ENCODE results near the gene KRTAP10-1.

KRTAP10-1 gene

DNA sequence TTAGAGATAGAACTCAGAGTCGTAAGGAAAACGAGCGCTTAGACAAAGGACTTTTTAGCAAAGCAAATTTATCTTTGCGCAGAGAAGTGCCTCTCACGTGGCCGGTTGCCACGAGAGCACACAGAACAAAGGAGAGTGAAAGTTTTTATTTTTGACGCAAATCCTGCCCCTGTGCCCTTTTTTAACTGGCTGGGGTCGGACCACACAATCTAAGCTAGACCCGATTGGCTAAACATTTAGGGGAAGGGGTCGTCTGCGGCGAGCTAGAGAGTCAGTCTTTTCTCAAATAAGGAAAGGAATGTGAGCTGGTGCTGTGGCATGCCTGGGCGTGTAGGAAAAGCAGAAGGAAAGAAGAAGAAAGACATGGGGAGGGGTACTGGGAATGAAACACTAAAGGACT lies 8.9 kb upstream of the KRTAP10-1 start:
- no peak for DNase-seq (ENCODE audit: low read depth, low spot score)

DNA sequence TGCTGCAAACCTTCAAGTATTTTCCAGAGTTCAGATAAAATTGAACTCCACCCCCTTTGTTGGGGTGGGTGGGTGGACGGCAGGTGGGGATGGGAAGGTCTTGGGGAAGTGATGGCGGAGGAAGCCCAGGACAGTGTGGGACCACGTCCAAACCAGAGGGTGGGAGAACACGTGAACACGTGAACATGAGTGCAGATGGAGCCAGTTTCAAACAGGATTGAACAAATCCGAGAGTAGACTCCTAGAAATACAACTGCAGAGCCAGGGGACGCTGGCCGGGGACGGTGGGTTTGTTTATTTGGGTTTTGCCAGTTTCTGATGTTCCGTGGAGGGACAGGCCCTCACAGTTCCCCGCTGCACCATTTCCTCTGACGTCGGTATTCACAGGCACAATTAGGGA lies 8.4 kb upstream of the KRTAP10-1 start:
- DNase-seq (ENCODE audit: low read depth, low spot score): no peak

GRCh38 chr21:44547656-44548331 lies 7.8 kb upstream of the KRTAP10-1 start:
- DNase-seq (ENCODE audit: low read depth, low spot score): no peak

GRCh38 chr21:44544566-44544965 lies 4.6 kb upstream of the KRTAP10-1 start:
- no peak for DNase-seq (ENCODE audit: low read depth, low spot score)

- no peak for DNase-seq (ENCODE audit: low read depth, low spot score)
Measured at GRCh38 chr21:44542716-44543115, 2.7 kb upstream of the KRTAP10-1 start.

GRCh38 chr21:44540741-44541288 lies 820 bp upstream of the KRTAP10-1 start:
- DNase-seq (ENCODE audit: low read depth, low spot score): no peak

DNA sequence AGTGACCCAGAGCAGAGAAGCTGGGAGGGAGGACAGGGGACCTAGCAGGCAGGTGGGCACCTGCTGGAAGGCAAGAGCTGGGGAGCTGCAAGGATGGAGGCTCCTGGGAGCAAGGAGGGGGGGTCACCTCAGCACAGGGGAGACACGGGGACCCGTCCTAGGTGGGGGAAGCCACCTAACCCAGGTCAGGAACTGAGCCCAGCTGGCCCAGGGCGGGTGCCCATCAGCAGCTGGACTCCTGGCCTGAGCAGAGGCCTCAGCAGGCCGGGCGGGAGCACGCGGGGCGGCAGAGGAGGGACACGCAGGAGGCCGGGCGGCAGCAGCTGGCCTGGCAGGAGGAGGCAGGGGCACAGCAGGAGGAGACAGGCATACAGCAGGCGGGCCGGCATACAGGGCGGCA lies 949 bp downstream of the KRTAP10-1 start:
- no peak for DNase-seq (ENCODE audit: low read depth, low spot score)

- no peak for DNase-seq (ENCODE audit: low read depth, low spot score)
Measured at GRCh38 chr21:44537930-44538911, 1.8 kb downstream of the KRTAP10-1 start.

DNA sequence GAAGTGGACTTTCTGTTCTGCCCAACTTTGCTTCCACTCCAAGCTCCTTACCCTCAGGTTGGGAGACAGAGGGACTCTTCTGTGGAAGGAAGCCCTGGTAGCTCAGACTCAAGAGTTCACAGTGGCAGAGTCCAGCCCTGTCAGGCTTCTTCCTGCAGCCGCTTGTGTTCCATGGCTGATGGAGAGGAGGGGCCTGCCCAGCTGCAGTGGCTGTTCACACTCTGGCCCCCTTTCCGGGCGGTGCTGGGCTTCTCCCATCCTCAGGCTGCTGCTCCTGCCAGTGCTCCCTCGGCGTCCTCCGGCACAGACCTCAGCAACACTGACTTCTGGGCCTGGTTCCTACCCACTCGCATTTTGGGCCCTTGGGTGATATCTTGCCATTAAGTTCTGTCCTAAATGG lies 4.0 kb downstream of the KRTAP10-1 start:
- no peak for DNase-seq (ENCODE audit: low read depth, low spot score)

GRCh38 chr21:44534688-44535087 lies 5.3 kb downstream of the KRTAP10-1 start:
- no peak for DNase-seq (ENCODE audit: low read depth, low spot score)

DNA sequence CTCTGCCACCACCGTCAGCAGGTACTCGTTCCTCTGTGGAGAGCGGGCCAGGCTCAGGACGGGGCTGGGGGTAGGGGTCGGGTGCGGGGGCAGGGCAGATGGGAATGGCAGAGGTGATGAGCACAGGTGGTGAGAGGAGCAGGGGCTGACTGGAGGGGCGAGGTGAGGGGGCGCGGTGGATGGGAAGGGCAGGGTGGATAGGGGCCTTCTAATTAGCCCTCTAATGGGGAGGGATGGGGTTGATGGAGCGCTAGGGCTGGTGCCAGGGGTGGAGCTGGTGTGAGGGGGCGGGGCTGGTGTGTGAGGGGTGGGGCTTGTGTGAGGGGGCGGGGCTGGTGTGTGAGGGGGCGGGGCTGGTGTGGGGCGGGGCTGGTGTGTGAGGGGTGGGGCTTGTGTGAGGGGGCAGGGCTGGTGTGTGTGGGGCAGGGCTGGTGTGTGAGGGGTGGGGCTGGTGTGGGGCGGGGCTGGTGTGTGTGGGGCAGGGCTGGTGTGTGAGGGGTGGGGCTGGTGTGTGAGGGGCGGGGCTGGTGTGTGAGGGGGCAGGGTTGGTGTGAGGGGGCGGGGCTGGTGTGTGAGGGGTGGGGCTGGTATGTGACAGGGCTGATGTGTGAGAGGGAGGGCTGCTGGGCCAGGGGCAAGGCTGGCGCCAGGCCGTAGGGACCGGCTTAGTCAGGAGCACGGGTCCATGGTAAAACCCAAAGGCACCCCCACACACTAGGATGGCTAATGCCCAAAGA lies 5.9 kb downstream of the KRTAP10-1 start:
- DNase-seq (ENCODE audit: low read depth, low spot score): no peak

- DNase-seq (ENCODE audit: low read depth, low spot score): no peak
Measured at GRCh38 chr21:44533121-44533890, 6.7 kb downstream of the KRTAP10-1 start.

DNA sequence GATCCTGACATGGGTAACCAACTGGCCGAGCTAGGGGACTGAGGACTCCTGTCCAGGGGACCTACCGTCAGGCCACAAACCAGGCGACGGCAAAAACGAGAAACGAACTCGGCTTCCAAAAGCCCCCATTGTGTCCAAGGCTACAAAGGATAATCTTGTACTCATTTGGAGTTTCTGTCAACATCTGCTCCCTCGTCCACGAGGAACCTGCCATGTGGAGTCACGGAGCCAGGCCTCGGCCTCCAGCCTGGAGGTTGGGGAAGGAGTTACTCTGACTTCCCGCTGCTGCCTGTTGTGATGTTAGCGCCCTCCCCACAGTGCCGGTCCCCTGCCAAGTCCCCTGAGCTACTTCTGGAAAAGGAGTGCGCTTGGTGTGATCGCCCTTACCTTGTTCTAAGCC lies 7.3 kb downstream of the KRTAP10-1 start:
- no peak for DNase-seq (ENCODE audit: low read depth, low spot score)

- no peak for DNase-seq (ENCODE audit: low read depth, low spot score)
Measured at GRCh38 chr21:44531606-44532564, 8.1 kb downstream of the KRTAP10-1 start.

DNA sequence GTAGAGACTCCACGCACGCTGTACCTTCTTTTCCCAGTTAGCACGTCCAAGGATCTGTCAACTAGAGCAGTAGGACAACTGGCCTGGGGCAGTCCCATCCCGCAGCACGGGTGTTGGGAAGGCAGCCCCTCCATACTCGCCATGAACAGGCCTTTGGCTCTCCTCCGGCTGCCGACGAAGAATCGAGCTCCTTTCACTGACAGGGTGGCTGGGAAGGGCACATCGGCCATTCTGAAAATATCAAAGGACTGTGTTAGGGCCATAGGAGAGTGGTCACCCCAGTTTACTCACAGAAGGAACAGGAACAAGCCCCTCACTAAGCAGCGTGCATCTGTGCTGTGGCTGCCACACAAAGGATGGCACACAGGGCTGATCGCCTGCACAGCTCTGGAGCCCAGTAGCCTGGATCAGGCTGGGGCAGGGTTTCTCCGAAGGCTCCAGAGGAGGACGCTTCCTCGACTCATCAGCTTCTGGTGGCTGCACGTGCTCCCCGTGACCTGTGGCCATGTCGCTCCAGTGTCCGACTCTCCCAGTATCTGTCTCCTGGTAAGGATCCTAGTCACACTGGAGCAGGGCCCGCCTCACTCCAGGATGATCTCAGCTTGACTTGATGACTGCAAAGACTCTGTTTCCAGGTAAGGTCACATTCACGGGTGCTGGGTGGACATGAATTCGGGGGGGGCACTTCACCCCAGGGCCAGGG lies 8.9 kb downstream of the KRTAP10-1 start:
- no peak for DNase-seq (ENCODE audit: low read depth, low spot score)

DNA sequence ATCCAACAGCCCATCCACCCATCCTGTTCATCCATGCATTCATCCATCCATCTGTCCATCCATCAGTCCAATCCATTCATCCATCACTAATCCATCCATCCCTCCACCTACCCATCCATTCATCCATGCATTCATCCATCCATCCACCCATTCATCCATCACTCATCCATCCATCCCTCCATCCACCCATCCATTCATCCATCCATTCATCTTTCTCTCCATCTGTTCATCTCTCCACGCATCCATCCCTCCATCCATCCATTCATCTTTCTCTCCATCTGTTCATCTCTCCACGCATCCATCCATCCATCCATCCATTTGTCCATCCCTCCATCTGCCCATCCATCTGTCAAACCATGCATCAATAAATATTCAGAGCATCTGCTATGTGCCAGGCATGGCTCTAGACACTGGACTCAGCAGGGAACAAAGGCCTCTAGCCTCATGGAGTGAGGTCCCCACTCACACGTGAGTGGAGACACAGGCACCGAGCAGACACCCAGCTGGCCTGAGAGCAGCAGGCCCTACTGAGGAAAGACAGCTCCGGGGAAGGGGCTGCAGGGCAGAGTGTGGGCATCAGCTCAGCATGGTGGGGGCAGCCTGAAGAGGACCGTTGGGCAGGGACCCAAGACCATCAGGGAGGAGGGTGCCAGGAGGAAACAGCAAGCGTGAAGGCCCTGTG lies 9.6 kb downstream of the KRTAP10-1 start:
- no peak for DNase-seq (ENCODE audit: low read depth, low spot score)

DNA sequence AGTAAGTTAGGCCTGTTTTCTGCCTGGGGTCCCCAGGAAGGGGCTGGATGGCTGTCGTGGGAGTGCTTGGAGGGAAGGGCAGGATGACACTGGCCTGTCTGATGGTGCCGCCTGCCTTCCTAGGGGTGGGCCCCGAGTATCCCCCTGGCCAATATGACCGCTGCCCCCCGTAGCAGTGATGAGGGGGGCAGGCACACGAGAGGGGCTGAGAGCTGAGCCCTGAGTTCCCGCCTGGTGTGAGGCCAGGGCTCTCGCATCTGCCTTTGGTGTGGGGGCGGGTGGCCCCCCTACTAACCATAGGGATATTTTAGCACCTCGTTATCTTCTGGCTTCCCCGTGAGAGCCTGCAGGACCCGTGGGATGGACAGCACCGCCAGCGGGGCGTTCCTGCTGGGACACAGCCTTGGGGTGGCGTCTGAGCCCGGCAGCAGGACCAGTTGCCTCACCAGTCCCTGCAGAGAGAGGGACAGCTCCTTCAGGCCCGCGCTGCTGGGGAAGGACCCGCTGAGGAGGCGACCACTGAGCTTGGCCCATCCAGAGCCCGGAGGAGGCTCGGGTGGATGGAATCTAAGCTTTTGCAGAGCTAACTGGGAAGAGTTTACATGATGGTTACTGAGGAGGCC lies 10.4 kb downstream of the KRTAP10-1 start:
- no peak for DNase-seq (ENCODE audit: low read depth, low spot score)

DNA sequence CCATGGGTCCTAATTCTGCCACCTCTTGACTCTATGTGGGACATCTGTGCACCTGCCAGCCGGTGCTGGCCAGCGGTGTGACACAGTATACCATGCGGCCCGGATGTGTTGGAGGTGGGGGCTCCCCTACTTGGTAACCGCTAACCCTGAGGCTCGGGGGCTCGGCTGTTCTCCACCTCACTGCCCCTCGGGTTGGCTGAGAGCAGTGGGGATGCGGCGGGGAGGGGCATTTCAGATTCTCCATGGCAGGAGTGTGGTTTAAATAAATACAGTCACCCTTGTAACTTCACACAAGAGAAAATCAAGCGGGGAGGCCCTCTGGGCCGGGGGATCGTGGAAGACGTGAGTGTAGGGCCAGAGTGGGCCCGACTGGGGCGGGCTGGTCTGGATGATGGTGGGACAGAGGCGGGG lies 11.0 kb downstream of the KRTAP10-1 start:
- no peak for DNase-seq (ENCODE audit: low read depth, low spot score)
